ENCODE results near the gene KCNT2.

KCNT2 gene

DNA sequence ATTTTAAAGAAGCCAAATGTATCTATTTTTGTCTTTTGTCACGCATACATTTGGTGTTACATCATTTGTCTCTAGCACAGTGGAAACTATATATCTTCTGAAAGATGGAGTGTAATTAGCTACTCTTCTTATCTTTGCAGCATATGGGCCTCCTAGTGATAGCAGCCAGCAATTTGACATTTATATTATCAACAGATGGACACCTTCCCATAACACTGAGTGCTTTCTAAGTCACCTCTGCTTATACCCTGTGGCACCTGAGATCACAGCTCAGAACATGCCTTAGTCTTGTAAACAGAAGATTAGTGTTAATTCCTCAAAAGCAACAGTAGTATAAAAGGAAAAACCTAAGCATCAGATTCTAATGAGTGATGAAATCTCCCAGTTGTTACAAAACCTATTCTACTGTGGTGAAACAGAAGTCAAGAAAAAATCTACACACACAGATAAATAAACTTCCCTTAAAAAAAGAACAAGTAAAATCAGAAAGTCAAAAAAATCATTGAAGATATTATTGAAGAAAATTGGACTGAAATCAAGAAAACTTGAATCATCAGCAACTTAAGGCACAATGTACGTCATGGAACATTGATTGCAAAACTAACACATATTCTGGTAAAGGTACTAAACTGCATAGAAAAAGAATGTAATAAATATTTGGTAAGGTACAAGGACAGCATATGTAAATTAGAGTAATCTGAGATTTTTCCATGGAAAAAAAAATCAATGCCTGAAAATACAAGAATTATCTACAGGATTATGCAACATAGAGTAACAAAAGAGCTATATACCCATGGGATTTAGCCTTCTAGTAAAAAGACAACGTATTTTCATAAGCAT lies 61.7 kb downstream of the KCNT2 start:
- no peaks in the 10 kb centered on the region for H4K20me1 ChIP-seq (ENCODE audit: insufficient read depth, low read length)
- no peaks in the 10 kb centered on the region for H3K27me3 ChIP-seq (ENCODE audit: low read depth, low read length)
- no peak overlapping the region for H3K4me3 ChIP-seq (ENCODE audit: low read length)
- no peak for TF ChIP-seq EZH2phosphoT487 (IDR thresholded peaks at IDR 0.05; ENCODE audit: low read depth)
- TF ChIP-seq, protein P1, sequence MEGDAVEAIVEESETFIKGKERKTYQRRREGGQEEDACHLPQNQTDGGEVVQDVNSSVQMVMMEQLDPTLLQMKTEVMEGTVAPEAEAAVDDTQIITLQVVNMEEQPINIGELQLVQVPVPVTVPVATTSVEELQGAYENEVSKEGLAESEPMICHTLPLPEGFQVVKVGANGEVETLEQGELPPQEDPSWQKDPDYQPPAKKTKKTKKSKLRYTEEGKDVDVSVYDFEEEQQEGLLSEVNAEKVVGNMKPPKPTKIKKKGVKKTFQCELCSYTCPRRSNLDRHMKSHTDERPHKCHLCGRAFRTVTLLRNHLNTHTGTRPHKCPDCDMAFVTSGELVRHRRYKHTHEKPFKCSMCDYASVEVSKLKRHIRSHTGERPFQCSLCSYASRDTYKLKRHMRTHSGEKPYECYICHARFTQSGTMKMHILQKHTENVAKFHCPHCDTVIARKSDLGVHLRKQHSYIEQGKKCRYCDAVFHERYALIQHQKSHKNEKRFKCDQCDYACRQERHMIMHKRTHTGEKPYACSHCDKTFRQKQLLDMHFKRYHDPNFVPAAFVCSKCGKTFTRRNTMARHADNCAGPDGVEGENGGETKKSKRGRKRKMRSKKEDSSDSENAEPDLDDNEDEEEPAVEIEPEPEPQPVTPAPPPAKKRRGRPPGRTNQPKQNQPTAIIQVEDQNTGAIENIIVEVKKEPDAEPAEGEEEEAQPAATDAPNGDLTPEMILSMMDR (IDR thresholded peaks at IDR 0.05; ENCODE audit: low read depth, low read length): no peak
- no peaks in the 10 kb centered on the region for H3K79me2 ChIP-seq (ENCODE audit: low read length)
- no peak overlapping the region for H3K4me2 ChIP-seq (ENCODE audit: low read length)
- no peaks in the 10 kb centered on the region for H3K4me1 ChIP-seq (ENCODE audit: low read length)
- H3K9ac ChIP-seq (ENCODE audit: low read length): no peak overlapping the region
- no peak overlapping the region for H3K27ac ChIP-seq (ENCODE audit: low read length)
- no peaks in the 10 kb centered on the region for H3K36me3 ChIP-seq (replicated peaks; ENCODE audit: low read depth, low read length)
- no peaks in the 10 kb centered on the region for H3K9me3 ChIP-seq (ENCODE audit: insufficient read depth, low read length)
- no peak overlapping the region for H2AFZ ChIP-seq (ENCODE audit: low read depth, low read length)

DNA sequence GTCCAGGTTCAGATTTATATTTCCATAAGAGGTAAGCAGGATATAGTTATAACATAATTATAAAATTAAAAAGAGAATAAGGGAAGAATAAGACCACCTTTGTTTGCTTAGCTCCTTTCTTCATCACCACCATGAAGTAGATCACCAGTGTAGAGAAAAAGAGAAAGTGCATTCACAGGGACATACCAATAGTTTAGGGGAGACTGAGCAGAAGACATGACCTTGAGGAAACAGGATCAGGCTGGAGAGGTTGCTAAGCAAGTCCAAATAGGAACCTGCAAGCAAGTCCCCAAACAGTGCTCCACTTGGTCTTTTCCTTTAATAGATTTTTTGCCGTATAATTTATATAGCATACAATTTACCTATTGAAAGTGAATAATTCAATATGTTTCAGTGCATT lies 63.0 kb downstream of the KCNT2 start:
- no peak for TF ChIP-seq EZH2phosphoT487 (IDR thresholded peaks at IDR 0.05; ENCODE audit: low read depth)
- TF ChIP-seq, protein P1 (IDR thresholded peaks at IDR 0.05; ENCODE audit: low read depth, low read length): no peak
- H3K36me3 ChIP-seq (replicated peaks; ENCODE audit: low read depth, low read length): no peaks in the 10 kb centered on the region
- no peaks in the 10 kb centered on the region for H3K79me2 ChIP-seq (ENCODE audit: low read length)
- no peaks in the 10 kb centered on the region for H4K20me1 ChIP-seq (ENCODE audit: insufficient read depth, low read length)
- no peaks in the 10 kb centered on the region for H3K4me1 ChIP-seq (ENCODE audit: low read length)
- no peak overlapping the region for H3K4me3 ChIP-seq (ENCODE audit: low read length)
- H3K27me3 ChIP-seq (ENCODE audit: low read depth, low read length): no peaks in the 10 kb centered on the region
- no peak overlapping the region for H2AFZ ChIP-seq (ENCODE audit: low read depth, low read length)
- no peak overlapping the region for H3K9ac ChIP-seq (ENCODE audit: low read length)
- no peak overlapping the region for H3K27ac ChIP-seq (ENCODE audit: low read length)
- H3K4me2 ChIP-seq (ENCODE audit: low read length): no peak overlapping the region
- no peaks in the 10 kb centered on the region for H3K9me3 ChIP-seq (ENCODE audit: insufficient read depth, low read length)

DNA sequence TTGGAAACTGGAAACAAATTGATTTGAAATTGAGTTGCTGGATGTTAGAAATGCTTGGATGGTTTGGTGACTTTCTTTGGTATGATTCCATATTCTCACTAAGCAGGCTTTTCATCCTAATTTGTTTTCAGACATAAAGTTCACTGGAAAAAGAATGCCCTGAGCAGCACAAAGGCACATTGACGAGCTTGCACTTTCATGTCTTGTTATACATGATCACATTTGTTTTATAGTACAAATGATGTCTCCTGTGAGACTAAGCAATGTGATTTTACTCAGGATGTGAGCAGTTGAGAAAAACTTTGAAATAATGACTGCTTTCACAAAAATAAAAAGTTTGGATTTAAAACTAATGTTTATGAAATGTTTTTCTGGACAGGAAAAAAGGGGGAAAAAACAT lies 63.6 kb downstream of the KCNT2 start:
- H3K36me3 ChIP-seq (replicated peaks; ENCODE audit: low read depth, low read length): no peaks in the 10 kb centered on the region
- H3K4me2 ChIP-seq (ENCODE audit: low read length): no peak overlapping the region
- H3K4me3 ChIP-seq (ENCODE audit: low read length): no peak overlapping the region
- no peak overlapping the region for H3K27ac ChIP-seq (ENCODE audit: low read length)
- H3K27me3 ChIP-seq (ENCODE audit: low read depth, low read length): no peaks in the 10 kb centered on the region
- H3K79me2 ChIP-seq (ENCODE audit: low read length): no peaks in the 10 kb centered on the region
- no peak overlapping the region for H2AFZ ChIP-seq (ENCODE audit: low read depth, low read length)
- H4K20me1 ChIP-seq (ENCODE audit: insufficient read depth, low read length): no peaks in the 10 kb centered on the region
- no peaks in the 10 kb centered on the region for H3K4me1 ChIP-seq (ENCODE audit: low read length)
- H3K9ac ChIP-seq (ENCODE audit: low read length): no peak overlapping the region
- no peaks in the 10 kb centered on the region for H3K9me3 ChIP-seq (ENCODE audit: insufficient read depth, low read length)
- TF ChIP-seq, protein P1 (IDR thresholded peaks at IDR 0.05; ENCODE audit: low read depth, low read length): no peak
- TF ChIP-seq EZH2phosphoT487 (IDR thresholded peaks at IDR 0.05; ENCODE audit: low read depth): no peak

- no peak for TF ChIP-seq EZH2phosphoT487 (IDR thresholded peaks at IDR 0.05; ENCODE audit: low read depth)
- TF ChIP-seq, protein P1 (IDR thresholded peaks at IDR 0.05; ENCODE audit: low read depth, low read length): no peak
- Histone ChIP-seq H4K20me1 (ENCODE audit: insufficient read depth, low read length) (no peaks in the 10 kb centered on the region), H3K27me3 (ENCODE audit: low read depth, low read length) (no peaks in the 10 kb centered on the region), H3K4me1 (ENCODE audit: low read length) (no peaks in the 10 kb centered on the region), H3K27ac (ENCODE audit: low read length) (no peak overlapping the region), H2AFZ (ENCODE audit: low read depth, low read length) (no peak overlapping the region), H3K36me3 (replicated peaks; ENCODE audit: low read depth, low read length) (no peaks in the 10 kb centered on the region), H3K4me2 (ENCODE audit: low read length) (no peak overlapping the region), H3K9ac (ENCODE audit: low read length) (no peak overlapping the region), H3K4me3 (ENCODE audit: low read length) (no peak overlapping the region), H3K79me2 (ENCODE audit: low read length) (no peaks in the 10 kb centered on the region), H3K9me3 (ENCODE audit: insufficient read depth, low read length) (no peaks in the 10 kb centered on the region)
Measured at GRCh38 chr1:196543833-196544232, 64.4 kb downstream of the KCNT2 start.

Data from OCI-LY3 (cell line).